SW 1271 (cell line): ENCODE data around the gene ZNF608.

Experiments used
- DNase-seq, 2 experiments: peaks; one replicate each; lab custom pipeline; 2025; lab: John Stamatoyannopoulos, UW

ZNF608 gene

DNA sequence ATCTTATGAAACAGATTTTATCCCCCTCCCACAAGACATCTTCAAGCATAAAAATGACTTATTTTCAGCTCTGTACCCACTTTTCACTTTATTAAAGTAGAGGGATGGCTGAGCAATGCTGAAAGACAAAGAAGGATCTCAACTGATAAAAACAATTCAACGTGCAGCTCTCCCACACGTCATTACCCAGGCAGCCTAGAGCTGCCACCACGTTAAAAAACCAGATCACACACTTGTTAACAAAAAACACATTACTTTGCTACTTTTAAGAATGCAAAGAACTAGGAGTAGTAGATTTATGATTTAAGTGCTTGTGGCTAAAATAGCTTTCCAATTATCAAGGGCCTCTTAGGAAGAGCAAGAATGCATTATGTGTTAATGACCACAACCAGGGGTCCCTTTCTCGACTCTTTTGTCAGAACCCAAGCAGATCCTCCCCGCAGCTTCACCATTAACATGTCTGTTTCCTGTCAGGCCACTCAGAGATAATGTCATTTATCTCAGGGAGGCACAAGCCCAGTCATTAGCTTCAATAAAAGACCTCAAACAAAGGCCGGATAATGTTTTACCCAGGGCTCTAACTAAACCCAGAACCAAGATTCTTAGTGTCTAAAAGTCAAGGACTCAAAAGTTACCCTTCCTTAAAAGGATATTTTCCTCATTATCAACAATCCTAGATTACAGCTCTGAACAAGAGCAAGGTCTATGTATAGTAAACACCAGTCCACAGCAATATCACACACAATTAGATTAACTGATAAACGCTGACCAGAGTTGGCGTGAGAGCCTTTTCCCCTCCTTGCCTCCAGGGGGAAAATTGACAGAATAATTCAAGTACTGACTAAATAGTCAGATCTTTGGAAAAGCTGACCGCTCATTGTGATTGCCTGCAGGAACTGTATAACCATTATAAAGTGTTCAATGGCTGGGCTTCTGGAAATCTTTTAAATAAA, 7.5 kb downstream of the ZNF608 start:
- DNase-seq, result no peak

DNA sequence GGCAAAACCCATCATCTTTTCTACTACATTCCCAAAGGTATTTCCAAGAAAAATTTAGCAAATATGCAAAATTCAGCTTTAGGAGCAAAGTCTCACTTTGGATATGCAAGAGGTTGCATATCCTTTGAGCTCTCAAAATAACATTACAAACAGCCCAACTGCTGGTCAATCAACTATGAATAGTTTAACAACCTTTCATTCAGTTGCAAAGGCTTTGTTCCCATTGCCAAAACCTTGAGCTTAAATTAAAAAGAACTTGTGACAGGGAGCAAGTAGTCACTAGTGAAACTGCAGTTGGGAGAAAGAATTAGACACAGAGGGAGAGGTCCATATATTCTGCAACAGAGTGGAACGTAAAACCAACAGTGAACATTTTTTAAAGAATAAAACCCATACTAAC, 8.8 kb downstream of the ZNF608 start:
- no peak for DNase-seq

DNA sequence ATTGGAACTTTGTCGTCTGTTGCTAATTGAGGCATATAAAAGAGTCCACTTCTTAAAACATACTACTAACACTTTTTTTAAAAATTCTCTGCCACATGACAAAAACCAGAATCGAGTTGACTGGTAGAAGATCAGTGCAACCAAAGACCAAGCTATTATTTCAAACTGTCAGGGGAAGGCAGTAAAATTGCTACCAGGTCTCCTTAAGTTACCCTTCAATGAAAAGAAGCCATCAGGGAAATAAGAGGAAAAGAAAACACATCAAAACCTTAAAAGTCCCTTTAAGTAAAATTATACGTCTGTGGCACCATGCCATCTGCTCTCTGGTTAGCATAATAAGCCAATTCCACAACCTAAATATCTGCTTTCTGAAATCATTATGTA, 9.6 kb downstream of the ZNF608 start:
- no peak for DNase-seq

DNA sequence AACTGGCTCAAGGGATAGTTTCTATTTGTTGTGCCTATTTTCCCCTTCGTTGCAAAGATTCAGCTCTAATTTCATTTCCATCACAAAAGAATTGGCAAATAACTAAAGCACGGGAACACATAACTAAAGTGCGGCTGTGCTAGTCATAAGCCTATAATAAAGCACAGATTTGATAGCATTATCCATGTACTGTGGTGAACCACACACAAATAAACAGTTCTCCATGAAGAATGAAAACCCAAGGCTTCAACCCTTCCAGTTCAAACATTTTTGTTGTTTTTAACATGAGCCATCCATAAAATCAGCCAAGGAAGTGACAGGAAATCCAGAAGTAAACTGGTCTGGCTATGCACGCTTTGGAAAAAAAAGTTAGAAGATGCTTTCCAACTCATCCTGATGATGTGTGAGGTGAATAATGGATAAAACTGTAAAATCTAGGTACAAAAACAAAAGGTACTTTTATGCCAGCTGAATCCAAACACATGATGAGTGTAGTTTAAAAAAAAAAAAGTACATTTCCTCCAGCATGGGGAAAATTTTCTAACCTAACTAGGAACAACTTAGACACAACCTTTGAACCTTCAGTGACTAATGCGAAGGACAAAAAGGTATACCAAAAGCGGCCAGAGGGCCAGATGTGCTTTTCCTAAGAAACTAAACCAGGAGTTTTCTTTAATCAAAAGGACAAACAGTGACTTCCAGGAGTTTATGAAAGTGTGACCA, 10.2 kb downstream of the ZNF608 start:
- no peak for DNase-seq

DNA sequence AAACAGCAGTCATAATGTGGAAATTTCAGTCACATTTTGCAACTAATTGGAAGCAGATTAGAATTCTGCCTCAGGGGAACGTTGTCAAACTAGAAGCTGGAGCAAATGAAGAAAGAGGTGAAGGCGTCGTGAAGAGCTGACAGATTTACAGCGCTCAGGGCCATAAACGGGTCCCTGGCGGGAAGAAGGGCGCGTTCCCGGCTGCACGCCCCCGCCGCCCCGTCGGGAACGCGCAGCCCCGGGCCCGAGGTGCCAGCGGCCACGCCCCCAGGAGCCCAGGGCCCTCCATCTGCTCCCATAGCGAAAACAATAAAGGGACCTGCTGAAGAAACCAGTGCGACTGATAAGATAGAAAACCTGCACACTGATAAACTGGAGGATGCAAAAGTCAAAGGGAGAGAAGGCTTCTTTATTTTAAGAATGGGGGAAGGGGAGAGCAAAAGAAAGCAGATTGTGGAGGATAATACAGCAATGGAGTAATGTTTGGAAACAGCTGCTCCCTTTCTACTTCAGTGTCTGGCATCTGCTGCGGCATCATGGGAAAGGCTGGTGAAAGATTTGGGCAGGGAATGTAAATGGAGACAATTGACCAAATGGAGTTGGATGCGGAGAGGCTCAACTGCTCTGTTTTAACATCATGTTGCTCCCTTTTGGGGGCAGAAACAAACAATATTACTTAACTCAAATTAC, 11.1 kb downstream of the ZNF608 start:
- DNase-seq, result no peak

DNA sequence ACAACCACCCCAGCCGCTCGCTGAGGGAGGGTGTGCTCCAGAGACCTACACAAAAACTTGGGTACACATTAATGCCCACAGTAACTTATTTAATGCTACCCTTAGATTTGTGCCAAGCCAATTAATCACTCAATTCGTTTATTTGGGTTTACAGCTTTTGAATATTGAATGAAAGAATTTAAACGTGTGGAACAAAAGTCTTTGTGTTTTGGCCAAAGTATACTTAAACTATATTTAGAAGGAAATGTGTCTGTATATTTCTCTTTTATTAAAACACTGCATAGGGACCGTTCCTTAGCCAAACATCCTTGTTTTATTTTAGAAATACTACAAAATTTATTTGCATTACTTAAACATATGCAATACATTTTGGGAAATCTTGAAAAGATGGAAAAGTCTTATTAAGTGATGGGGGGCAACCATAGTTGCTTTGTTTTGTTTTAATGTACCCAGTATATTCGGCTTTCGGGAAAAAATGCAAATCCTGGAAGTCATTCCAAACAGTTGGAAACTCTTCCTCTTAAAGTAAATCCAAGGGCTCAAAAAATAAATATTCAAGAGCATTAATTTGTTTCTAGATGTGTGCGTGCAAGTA, 11.8 kb downstream of the ZNF608 start:
- no peak for DNase-seq

DNA sequence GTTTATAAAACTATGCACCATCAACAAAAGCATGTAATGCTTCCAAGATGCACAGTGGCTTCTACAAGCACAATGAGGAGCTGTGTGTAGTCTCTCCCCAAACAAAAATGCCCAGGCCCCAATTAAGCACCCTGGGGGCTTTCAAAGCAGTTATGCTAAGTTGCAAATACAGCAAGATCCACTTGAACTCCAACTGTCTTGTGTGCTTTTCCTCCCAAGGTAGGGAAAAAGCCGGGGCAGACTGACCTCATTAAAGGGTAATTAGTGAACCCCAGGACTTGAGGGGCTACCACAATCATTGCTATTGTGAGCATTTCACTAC, 13.1 kb downstream of the ZNF608 start:
- DNase-seq, result no peak

DNA sequence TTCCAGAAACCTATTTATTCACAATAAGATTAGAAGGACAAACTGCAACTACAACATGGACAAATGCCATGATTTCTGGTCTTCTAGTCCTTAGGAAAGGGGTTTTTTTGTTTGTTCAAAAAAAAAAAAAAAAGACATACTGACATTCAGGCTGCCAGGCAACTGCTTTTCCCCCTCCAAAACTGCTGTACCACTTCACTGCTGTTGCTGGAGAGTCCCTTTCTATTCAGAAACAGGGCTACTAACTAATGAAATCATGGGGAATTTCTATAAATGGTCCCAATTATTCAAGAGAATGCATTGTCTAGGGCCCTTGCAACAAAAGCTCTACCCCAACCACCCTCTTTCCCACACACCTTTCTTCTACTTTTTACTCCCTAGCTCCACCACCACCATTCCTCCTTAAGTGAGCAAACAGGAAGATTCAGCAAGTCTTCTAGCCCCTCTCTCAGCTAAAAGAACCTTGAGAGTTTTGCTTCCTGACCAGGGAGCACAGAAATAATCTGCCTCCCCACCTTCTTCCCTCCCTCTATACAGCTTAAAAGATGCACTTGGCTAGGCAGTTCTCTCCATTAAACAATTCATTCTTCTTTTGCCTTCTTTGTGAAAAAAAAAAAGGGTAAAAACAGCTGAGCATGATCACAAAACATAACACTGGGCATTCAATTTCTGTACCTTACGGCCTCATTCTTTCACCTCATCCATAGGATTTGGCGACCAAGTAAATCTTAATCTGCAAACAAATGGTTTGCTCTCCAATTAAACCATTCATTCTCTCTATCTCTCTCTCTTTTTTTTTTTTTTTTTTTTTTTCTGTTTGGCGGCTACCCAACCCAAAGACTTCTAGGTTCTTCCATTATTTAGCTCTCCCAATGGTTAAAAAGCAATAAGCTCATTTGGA, 13.8 kb downstream of the ZNF608 start:
- no peak for DNase-seq

DNA sequence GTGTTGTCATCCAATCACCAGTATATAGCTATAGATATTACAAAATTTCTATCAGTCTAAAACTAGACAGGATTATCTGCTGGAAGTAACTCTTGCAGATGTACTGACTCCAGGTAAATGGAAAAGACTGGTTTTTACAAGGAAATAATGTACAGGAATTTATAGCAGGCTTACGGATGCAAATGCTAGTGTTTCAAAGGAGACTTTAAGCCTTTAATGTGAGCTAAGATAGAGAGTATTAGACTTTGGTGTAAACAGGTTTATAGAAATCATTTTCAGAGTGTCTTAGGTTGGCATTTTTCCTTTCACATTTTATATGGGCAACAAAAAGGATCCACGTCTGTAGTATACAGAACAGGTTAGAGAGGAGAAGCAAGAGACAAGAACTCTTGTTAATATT, 16.1 kb downstream of the ZNF608 start:
- no peak for DNase-seq

DNA sequence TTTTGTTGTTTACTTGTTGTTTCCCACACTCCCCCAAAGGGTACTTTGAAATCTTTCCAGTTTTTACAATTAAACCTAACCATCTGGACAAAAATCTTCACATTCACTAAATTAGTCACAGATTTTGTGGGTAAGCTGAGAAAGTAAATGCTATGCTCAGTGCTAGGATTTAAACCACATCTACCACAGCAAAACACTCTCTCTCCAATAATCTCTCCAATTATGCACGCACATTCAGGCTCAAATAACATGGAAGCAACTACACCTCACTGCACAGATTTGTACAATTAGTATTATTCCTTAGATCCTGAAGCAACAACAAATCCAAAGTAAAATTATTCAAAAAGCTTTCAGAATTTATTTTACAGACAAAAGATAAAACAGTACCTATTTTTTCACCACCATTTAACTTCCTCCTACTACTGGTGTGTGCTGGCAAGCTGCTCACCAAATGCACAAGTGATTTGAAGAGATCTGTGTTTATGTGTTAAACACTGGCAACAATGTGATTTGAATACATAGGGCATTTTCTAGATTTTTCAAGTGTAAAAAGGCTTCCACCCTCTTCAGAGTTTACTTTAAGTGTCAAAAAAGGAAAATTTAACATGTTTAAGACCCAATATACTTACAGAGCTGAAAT, 16.6 kb downstream of the ZNF608 start:
- no peak for DNase-seq

DNA sequence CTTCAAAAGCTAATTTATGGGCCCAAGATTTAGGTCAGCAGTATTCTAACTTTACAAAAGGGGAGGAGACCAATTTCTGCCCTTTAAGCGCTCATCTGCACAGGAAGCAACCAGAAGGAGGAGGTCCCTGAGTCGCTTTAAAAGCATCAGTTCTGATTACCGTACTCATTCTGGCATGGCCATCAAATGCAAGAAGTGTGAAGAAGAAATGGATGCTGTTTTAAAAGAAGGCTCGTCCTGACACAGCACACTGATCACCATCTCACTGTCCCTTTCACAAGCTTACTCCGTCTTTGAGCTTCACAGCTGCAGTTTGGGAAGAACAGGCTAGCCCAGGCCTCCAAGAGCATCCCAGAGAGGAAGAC, 17.5 kb downstream of the ZNF608 start:
- no peak for DNase-seq

DNA sequence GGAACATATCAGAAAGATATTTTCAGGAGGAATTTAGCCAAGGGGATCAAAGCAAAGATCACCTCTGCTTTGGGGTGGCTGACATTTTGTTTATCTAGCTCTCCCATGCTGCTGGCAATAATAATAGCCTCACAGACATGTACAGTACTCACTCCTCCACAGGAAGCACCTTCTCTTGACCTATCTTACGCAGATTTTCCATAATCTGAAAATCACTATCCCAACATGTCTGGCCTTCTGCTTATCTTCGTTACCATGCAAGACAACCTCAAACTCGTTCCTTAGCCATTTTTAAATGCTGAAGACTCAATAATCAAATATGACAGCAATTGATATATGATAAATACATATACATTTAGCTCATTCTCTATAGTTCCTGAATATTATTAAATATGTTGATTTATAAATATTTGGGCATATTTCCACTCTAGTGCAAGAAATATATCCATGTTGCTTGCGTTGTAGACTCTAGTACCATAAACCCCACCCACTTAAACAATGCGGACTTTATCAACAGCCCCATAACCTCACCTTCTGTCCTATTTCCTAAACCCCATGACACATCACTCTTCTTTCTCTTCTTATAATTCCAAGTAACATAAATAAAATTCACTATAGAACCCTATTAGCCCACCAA, 18.0 kb downstream of the ZNF608 start:
- no peak for DNase-seq

DNA sequence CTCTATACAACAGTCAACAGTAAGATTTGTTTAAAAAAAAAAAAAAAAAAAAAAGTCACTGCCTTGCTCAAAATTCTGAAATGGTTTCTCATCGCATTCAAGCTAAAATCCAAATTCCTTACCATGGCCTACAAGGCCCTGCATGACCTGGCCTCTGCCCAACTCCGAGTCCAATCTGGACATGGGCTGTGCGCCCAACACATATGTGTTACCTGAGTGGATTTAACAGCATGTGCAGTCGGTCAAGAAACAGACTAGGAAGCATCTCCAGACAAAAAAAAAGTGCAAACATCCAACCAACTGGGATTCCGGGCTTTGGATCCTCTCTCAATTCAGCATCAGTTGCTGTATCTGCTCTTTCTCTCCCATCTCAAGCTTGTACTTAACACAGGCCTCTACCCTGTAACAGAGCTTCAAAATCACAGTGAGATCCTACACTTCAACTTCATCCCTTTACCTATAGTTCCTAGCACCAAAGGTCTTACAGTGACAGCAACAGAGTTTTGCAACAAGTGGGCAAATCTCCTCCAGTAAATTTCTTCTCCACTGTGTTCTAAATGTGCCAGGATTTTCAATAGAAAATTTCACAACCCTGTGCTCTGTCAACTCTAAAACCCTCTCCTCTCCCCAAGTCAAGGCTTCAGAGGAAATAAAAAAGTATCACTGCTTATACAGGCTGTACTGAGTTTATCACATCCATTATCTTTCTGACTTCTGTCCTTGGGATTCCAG, 19.6 kb downstream of the ZNF608 start:
- no peak for DNase-seq

DNA sequence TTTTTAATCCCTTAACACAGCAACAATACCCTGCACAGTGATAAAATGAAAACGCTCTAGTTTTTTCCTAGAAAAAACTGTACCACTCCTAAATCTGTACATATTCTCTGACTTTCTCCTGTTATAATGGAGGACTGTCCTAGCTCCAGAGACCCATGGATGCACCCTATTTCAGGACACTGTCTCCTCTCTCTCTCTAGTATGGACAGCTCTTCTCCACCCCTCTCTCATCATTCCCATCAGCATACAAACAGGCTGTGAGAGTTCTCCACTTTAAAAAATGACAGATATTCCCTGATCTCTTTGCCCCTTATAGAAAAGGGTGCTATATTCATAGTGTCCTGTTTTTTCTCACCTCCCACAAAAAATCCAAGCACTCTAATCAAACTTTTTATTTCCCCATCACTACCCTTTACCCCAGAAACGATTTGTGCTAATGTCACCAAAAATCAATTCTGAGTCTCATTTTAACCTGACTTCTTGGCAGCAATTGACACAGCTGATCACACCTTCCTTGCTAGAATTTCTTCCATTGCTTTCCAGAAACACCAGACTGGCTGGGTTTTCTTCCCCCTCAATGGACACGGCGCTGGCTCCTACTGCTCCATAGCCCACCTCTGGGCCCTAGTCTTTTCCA, 20.7 kb downstream of the ZNF608 start:
- no peak for DNase-seq

DNA sequence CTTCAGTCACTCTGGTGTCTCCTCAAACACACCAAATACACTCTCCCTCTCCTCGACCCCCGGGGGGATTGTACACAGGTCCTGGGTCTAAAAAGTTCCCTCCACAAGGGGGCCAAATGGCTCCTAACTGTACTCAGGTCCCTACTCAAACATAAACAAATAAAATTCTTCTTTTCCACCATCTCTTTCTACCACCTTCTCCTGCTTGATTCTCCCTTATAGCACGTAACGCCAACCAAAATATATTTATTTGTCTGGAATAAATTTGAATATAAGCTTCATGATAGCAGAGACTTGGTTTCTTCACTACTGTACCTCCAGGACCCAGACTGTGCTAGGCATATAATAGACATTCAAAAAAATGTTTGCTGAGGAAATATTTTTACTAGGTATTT, 21.4 kb downstream of the ZNF608 start:
- no peak for DNase-seq

DNA sequence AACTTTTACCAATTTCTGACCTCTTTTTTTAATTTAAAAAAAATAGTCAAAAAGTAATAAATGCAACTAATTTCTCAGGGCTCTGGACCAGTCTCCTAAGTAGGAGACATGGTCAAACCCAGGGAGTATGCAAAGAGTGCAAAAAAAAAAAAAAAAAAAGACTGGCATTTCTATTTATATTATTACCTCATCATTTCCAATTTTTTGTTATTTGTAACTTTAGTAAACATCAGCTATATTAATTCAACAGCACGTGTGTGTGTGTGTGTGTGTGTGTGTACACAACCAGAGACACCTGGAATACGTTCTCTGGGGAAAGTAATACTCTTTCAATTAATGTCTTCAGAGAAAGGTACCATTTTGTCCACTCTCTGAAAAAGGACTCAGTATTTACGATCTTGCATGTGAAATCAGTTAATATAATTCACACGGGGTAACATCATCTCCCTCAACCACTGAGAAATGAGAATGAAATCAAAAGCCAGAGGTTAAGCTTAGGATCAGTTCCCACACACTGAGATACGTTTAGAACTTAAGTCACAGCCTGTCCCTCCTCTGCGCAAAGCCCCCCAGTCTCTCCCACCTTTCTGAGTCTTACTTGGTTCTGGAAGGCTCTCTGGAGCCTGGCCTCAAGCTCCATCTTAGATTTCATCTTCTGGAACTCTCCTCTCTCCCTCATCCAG, 21.9 kb downstream of the ZNF608 start:
- DNase-seq, result no peak

DNA sequence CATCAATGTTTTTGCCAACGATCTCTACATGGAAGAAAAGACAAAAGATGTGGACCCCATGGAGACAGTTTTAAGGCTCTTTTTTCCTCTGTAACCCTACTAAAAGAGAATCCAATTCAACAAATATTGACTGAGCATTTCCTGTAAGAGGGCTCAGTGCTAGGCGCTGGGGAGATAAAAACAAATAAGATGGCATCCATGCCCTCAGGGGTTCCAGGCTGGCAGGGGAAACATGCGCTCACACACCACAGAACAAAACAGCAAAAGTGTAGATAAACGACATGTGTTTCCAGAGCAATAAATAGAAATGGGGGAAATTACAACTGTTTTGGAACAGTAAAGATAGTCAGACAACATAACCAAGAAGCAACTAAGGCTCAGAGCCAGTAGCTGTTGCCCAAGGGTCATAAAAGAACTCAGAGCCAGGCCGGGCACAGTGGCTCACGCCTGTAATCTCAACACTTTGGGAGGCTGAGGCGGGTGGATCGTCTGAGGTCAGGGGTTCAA, 25.2 kb downstream of the ZNF608 start:
- DNase-seq, result no peak

DNA sequence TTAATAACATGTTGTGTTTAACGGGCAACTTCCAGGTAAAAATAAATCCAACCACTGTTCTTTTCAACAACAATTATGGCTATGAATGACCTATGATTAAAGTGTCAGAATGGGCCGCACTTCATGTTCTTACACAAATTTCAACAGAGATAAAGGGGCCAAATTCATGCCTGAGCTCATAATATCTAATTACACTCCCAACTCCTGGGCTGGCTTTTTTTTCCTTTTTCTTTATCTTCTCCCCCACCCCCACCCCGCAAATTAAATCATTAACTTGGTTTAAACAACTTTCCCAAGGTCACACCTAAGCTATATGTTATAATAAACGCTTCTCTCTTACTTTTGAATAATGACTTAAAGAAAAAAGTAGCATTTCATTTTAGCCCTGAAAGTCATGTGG, 25.8 kb downstream of the ZNF608 start:
- no peak for DNase-seq
